Neutrophil (primary cell): ENCODE data around the gene PTPRG.

Experiments
- H3K27ac ChIP-seq: fragments of 200-600 bp; sonication (generic); 2 replicates; pipeline ENCODE4 v1.5.1; 2016; ENCODE audit warnings: mild to moderate bottlenecking, moderate library complexity
- H3K27me3 ChIP-seq: fragments of 200-600 bp; sonication (generic); 2 replicates; pipeline ENCODE4 v1.6.0; 2016; ENCODE audit warnings: mild to moderate bottlenecking
- H3K36me3 ChIP-seq: fragments of 200-600 bp; sonication (generic); 2 replicates; pipeline ENCODE4 v1.5.1; 2017
- H3K4me1 ChIP-seq, 2 experiments: fragments of 200-600 bp in 1 of 2; sonication (generic) in 1 of 2; 1 replicate in 1 of 2; 2 replicates in 1 of 2; pipeline versions ENCODE4 v1.5.1 to v1.6.1; 2013 to 2016; ENCODE audit warnings: low read depth in 1 of 2, low read length in 1 of 2, mild to moderate bottlenecking in 1 of 2, moderate library complexity in 1 of 2; ENCODE audit not compliant: control insufficient read depth in 1 of 2, insufficient read depth in 1 of 2
- H3K4me3 ChIP-seq, 2 experiments: fragments of 200-600 bp in 1 of 2; sonication (generic) in 1 of 2; 1 replicate in 1 of 2; 2 replicates in 1 of 2; pipeline ENCODE4 v1.5.1; 2013 to 2016; ENCODE audit warnings: low read depth in 1 of 2, low read length in 1 of 2, mild to moderate bottlenecking in 1 of 2, moderate library complexity in 1 of 2
- H3K9me3 ChIP-seq: fragments of 200-600 bp; sonication (generic); 2 replicates; pipeline ENCODE4 v1.5.1; 2016
- TF ChIP-seq, protein P1 (sequence below): fragments of 200-600 bp; sonication (generic); IDR thresholded peaks from 2 replicates; pipeline ENCODE4 v1.5.1; 2016; ENCODE audit warnings: antibody characterized with exemption

PTPRG gene

GRCh38 chr3:61828880-61829721, 267.7 kb downstream of the PTPRG start:
- H3K9me3 ChIP-seq, result no peaks in the 10 kb centered on the region
- H3K27ac ChIP-seq, result no peak overlapping the region
- H3K27me3 ChIP-seq, result no peaks in the 10 kb centered on the region
- TF ChIP-seq, protein P1, sequence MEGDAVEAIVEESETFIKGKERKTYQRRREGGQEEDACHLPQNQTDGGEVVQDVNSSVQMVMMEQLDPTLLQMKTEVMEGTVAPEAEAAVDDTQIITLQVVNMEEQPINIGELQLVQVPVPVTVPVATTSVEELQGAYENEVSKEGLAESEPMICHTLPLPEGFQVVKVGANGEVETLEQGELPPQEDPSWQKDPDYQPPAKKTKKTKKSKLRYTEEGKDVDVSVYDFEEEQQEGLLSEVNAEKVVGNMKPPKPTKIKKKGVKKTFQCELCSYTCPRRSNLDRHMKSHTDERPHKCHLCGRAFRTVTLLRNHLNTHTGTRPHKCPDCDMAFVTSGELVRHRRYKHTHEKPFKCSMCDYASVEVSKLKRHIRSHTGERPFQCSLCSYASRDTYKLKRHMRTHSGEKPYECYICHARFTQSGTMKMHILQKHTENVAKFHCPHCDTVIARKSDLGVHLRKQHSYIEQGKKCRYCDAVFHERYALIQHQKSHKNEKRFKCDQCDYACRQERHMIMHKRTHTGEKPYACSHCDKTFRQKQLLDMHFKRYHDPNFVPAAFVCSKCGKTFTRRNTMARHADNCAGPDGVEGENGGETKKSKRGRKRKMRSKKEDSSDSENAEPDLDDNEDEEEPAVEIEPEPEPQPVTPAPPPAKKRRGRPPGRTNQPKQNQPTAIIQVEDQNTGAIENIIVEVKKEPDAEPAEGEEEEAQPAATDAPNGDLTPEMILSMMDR, result no peak
- no peaks in the 10 kb centered on the region for H3K36me3 ChIP-seq
- no peak overlapping the region for H3K4me3 ChIP-seq
- no peaks in the 10 kb centered on the region for H3K4me1 ChIP-seq

DNA sequence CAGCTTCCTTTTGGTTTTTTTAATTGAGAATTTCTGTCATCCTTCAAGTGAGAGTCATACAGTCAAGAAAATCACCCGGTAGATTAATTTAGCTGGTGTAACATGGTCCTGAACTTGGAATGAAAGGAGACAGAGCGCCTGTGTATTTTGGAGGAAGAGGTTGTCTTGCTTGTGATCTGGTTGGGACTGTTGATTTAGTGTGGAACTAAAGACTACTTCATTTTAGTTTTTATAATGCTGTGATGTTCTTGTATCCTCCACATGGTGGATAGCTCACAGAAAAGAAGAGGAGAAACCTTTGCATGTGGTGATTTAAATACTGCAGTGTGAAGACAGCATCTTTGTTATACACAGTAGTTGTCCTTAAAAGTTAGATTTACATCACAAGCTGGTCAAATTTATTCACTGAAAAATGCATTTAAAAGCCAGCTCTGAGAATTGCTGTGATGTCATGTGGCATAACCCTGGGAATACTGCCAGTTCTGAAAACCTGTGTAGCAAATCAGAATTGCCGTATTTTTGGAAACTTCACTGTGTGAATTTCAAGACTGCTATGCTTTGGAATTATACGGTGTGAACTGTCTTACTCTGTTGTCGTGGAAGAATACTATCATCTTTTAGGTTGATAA, 268.5 kb downstream of the PTPRG start:
- no peak overlapping the region for H3K4me3 ChIP-seq
- TF ChIP-seq, protein P1, result no peak
- H3K27ac ChIP-seq, result no peak overlapping the region
- H3K27me3 ChIP-seq, result no peaks in the 10 kb centered on the region
- no peaks in the 10 kb centered on the region for H3K9me3 ChIP-seq
- no peaks in the 10 kb centered on the region for H3K36me3 ChIP-seq
- H3K4me1 ChIP-seq, result no peaks in the 10 kb centered on the region

DNA sequence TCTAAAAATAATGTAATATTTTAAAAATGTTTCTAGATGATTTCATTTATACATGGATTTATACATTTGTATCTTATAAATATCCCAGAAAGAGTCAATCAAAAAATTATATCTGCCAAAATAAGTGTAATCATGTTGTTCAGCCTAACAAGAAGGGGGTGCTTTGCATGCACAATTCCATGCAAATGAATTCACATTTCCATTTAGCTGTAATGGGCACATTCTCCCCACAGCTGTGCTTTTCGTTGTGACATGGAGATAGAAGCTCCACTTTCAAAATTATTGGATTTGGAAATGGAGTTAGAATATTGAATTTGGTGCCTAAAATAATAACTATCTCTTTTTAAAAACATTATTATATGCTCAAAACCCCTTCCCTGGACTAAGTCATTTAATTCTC, 270.6 kb downstream of the PTPRG start:
- Histone ChIP-seq H3K27me3 (no peaks in the 10 kb centered on the region), H3K36me3 (no peaks in the 10 kb centered on the region), H3K4me3 (no peak overlapping the region), H3K9me3 (no peaks in the 10 kb centered on the region), H3K4me1 (no peaks in the 10 kb centered on the region), H3K27ac (no peak overlapping the region)
- TF ChIP-seq, protein P1, result no peak

DNA sequence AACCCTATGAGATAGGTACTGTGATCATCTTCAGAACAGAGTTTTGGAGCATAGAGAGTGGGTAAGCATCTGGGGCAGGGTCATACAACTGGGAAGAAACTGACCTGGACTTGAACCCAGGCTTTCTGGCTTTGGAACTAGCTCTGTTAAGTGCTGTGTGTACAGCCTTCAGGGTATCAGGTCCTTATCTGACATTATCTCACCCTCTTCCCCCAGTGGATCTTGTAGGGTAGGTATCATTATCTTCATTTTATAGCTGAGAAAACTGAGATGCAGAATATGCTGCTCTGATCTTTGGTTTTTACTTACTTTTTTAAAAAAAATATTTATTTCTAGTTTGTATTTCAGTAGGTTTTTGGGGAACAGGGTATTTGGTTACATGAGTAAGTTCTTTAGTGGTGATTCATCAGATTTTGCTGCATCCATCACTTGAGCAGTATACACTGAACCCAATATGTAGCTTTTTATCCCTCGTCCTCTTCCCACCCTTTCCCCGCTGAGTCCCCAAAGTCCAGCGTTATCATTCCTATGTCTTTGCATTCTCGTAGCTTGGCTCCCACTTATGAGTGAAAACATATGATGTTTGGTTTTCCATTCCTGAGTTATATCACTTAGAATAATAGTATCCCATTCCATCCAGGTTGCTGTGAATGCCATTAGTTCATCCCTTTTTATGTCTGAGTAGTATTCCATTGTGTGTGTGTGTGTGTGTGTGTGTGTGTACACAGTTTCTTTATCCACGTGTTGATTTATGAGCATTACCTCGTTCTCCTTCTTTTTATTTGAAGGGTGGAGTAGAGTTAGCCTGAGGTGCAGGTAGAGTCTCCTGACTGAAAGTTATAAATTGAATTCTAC, 271.2 kb downstream of the PTPRG start:
- H3K36me3 ChIP-seq, result no peaks in the 10 kb centered on the region
- TF ChIP-seq, protein P1, result no peak
- H3K9me3 ChIP-seq, result no peaks in the 10 kb centered on the region
- no peaks in the 10 kb centered on the region for H3K27me3 ChIP-seq
- no peak overlapping the region for H3K27ac ChIP-seq
- H3K4me1 ChIP-seq, result no peaks in the 10 kb centered on the region
- H3K4me3 ChIP-seq, result no peak overlapping the region

- no peaks in the 10 kb centered on the region for H3K9me3 ChIP-seq
- no peak overlapping the region for H3K27ac ChIP-seq
- no peak overlapping the region for H3K4me3 ChIP-seq
- H3K36me3 ChIP-seq, result no peaks in the 10 kb centered on the region
- H3K4me1 ChIP-seq, result no peaks in the 10 kb centered on the region
- TF ChIP-seq, protein P1, result no peak
- H3K27me3 ChIP-seq, result no peaks in the 10 kb centered on the region
Observed at GRCh38 chr3:61839256-61839655, 277.9 kb downstream of the PTPRG start.
